Fibroblast of lung (primary cell): Measurements from ENCODE around the gene NT5C3B.

ENCODE experiments used
- CTCF ChIP-seq, 2 donors: IDR thresholded peaks in 1 of 2; conservative IDR thresholded peaks in 1 of 2; 1 replicate in 1 of 2; 2 replicates in 1 of 2; pipeline ENCODE4 v1.5.1; 2011 to 2012; ENCODE audit warnings: low read length in 2 of 2, control low read depth in 1 of 2, inconsistent platforms in 1 of 2, low read depth in 1 of 2, mild to moderate bottlenecking in 1 of 2
- EZH2 ChIP-seq: IDR thresholded peaks from 2 replicates; pipeline ENCODE4 v1.5.1; 2012; ENCODE audit warnings: low read length, control low read depth, mild to moderate bottlenecking; ENCODE audit errors: missing control alignments

GRCh38 chr17:41785091-41785858 is 50.8 kb downstream of the NT5C3B start:
- TF ChIP-seq CTCF (conservative IDR thresholded peaks at IDR 0.05 in 1 of 2, IDR thresholded peaks at IDR 0.05 in 1 of 2; ENCODE audit: low read depth in 1 of 2, low read length in 2 of 2) (no peak), EZH2 (no peak)
